Measurements from ENCODE around the gene FAM107B. TPM values are rescaled to one million over a fixed set of nuclear protein-coding genes. Genes with fewer than 3 reads are reported as not detected.

FAM107B gene
- total RNA-seq = 10 to 100 TPM; 28.5 to 58.1 TPM
- 10 to 100 TPM; 24.9 to 33.2 TPM for polyA plus RNA-seq

DNA sequence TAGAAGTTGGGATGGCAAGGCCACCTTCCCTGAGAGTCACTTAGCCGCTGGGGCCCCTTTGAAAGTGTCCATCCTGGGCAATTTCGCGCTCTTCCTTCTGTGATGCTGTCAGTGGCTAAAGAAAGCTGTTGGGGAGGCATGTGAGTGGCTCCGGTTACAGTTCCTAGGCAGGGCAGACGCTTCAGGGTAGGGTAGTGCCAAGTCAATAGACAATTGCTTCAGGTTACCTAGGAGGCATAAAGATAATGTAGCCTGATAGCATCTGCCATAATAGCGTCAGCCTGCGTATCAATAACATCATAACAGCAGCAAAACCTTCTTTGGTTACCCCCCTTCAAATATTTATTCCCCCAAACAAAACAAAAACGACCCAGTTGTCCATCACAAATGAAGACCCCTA lies at the start of gene FAM107B:
FAM107B (minus strand) TSS at position 101 of the 400 bp plus-strand sequence. CDS start 234 bp downstream, outside the sequence.
- Histone ChIP-seq H3K4me1 (ENCODE audit: control insufficient read depth in 4 of 4, insufficient read depth in 4 of 4, low read length in 3 of 4) (peaks cover 0 to 3% (median 0%) of the 10 kb centered on the region in 4 donors), H3K27ac (ENCODE audit: low read depth in 1 of 2, low read length in 2 of 2) (peak within 1 kb of the TSS in 1 of 2 donors; percentile 31), H3K27me3 (ENCODE audit: control insufficient read depth in 4 of 4, insufficient read depth in 4 of 4, low read length in 3 of 4) (no peaks in the 10 kb centered on the region), H3K9ac (ENCODE audit: low read depth in 1 of 2, low read length in 2 of 2) (no peak within 1 kb of the TSS), H3K4me3 (ENCODE audit: low read depth in 1 of 3, low read length in 3 of 3) (no peak within 1 kb of the TSS), H3K36me3 (ENCODE audit: control insufficient read depth in 4 of 4, insufficient read depth in 3 of 4, low read depth in 1 of 4, low read length in 3 of 4) (no peaks in the 10 kb centered on the region), H3K9me3 (ENCODE audit: control insufficient read depth in 4 of 4, low read length in 3 of 4) (no peaks in the 10 kb centered on the region)
- DNase-seq (ENCODE audit: low spot score) = no peak
- no peak for TF ChIP-seq EGR1 (IDR thresholded peaks at IDR 0.05; ENCODE audit: low read depth in 2 of 2)
- TF ChIP-seq NR2F2 (IDR thresholded peaks at IDR 0.05) = no peak
- no peak for TF ChIP-seq JUND (IDR thresholded peaks at IDR 0.05)
- no peak for TF ChIP-seq HNF4A (conservative IDR thresholded peaks at IDR 0.05)
- TF ChIP-seq YY1 (IDR thresholded peaks at IDR 0.05) = no peak
- TF ChIP-seq, protein P1, sequence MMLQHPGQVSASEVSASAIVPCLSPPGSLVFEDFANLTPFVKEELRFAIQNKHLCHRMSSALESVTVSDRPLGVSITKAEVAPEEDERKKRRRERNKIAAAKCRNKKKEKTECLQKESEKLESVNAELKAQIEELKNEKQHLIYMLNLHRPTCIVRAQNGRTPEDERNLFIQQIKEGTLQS (IDR thresholded peaks at IDR 0.05) = no peak
- TF ChIP-seq, protein P2, sequence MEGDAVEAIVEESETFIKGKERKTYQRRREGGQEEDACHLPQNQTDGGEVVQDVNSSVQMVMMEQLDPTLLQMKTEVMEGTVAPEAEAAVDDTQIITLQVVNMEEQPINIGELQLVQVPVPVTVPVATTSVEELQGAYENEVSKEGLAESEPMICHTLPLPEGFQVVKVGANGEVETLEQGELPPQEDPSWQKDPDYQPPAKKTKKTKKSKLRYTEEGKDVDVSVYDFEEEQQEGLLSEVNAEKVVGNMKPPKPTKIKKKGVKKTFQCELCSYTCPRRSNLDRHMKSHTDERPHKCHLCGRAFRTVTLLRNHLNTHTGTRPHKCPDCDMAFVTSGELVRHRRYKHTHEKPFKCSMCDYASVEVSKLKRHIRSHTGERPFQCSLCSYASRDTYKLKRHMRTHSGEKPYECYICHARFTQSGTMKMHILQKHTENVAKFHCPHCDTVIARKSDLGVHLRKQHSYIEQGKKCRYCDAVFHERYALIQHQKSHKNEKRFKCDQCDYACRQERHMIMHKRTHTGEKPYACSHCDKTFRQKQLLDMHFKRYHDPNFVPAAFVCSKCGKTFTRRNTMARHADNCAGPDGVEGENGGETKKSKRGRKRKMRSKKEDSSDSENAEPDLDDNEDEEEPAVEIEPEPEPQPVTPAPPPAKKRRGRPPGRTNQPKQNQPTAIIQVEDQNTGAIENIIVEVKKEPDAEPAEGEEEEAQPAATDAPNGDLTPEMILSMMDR (IDR thresholded peaks at IDR 0.05; ENCODE audit: low read depth, low read length, missing input control) = no peak
- no peak for TF ChIP-seq TAF1 (conservative IDR thresholded peaks at IDR 0.05)
- TF ChIP-seq FOXA1 (IDR thresholded peaks at IDR 0.05) = no peak
- no peak for TF ChIP-seq HNF4G (IDR thresholded peaks at IDR 0.05)
- no peak for TF ChIP-seq GABPA (IDR thresholded peaks at IDR 0.05 in 1 of 2, conservative IDR thresholded peaks at IDR 0.05 in 1 of 2)
- no peak for TF ChIP-seq SP1 (IDR thresholded peaks at IDR 0.05)
- no peak for TF ChIP-seq RAD21 (IDR thresholded peaks at IDR 0.05)
- TF ChIP-seq, protein P3, sequence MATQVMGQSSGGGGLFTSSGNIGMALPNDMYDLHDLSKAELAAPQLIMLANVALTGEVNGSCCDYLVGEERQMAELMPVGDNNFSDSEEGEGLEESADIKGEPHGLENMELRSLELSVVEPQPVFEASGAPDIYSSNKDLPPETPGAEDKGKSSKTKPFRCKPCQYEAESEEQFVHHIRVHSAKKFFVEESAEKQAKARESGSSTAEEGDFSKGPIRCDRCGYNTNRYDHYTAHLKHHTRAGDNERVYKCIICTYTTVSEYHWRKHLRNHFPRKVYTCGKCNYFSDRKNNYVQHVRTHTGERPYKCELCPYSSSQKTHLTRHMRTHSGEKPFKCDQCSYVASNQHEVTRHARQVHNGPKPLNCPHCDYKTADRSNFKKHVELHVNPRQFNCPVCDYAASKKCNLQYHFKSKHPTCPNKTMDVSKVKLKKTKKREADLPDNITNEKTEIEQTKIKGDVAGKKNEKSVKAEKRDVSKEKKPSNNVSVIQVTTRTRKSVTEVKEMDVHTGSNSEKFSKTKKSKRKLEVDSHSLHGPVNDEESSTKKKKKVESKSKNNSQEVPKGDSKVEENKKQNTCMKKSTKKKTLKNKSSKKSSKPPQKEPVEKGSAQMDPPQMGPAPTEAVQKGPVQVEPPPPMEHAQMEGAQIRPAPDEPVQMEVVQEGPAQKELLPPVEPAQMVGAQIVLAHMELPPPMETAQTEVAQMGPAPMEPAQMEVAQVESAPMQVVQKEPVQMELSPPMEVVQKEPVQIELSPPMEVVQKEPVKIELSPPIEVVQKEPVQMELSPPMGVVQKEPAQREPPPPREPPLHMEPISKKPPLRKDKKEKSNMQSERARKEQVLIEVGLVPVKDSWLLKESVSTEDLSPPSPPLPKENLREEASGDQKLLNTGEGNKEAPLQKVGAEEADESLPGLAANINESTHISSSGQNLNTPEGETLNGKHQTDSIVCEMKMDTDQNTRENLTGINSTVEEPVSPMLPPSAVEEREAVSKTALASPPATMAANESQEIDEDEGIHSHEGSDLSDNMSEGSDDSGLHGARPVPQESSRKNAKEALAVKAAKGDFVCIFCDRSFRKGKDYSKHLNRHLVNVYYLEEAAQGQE (IDR thresholded peaks at IDR 0.05) = no peak
- TF ChIP-seq, protein P4, sequence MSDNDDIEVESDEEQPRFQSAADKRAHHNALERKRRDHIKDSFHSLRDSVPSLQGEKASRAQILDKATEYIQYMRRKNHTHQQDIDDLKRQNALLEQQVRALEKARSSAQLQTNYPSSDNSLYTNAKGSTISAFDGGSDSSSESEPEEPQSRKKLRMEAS (IDR thresholded peaks at IDR 0.05) = no peak
- WGBS = 91% methylated on average over 8 of the region's 8 CpGs

DNA sequence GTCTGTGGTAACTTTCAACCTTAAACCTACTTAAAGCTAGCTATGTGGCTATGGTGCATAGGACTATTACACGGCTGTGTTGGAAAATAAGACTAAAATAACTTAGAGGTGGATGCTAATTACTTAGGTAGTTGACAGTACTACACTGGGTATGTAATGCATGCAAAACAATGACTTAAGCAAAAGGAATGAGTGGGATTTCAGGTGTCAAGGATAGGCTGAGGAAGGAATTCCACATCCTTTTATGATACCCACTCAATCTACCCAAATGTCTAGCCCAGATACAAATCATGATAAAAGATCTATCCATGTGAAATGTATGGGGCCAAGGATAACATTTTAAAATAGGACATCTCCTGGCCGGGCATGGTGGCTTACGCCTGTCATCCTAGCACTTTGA lies 49.3 kb upstream of the FAM107B start:
- Histone ChIP-seq H3K27me3 (ENCODE audit: control insufficient read depth in 4 of 4, insufficient read depth in 4 of 4, low read length in 3 of 4) (no peaks in the 10 kb centered on the region), H3K9ac (ENCODE audit: low read depth in 1 of 2, low read length in 2 of 2) (no peak overlapping the region), H3K36me3 (ENCODE audit: control insufficient read depth in 4 of 4, insufficient read depth in 3 of 4, low read depth in 1 of 4, low read length in 3 of 4) (no peaks in the 10 kb centered on the region), H3K4me1 (ENCODE audit: control insufficient read depth in 4 of 4, insufficient read depth in 4 of 4, low read length in 3 of 4) (no peaks in the 10 kb centered on the region), H3K4me3 (ENCODE audit: low read depth in 1 of 3, low read length in 3 of 3) (no peak overlapping the region), H3K27ac (ENCODE audit: low read depth in 1 of 2, low read length in 2 of 2) (no peak overlapping the region), H3K9me3 (ENCODE audit: control insufficient read depth in 4 of 4, low read length in 3 of 4) (no peaks in the 10 kb centered on the region)
- WGBS = 95% methylated on average over 3 of the region's 3 CpGs
- no peak for DNase-seq (ENCODE audit: low spot score)
- TF ChIP-seq FOXA2 (IDR thresholded peaks at IDR 0.05) (no peak), RAD21 (IDR thresholded peaks at IDR 0.05) (no peak), GABPA (IDR thresholded peaks at IDR 0.05 in 1 of 2, conservative IDR thresholded peaks at IDR 0.05 in 1 of 2) (no peak), TAF1 (conservative IDR thresholded peaks at IDR 0.05) (no peak), HNF4G (IDR thresholded peaks at IDR 0.05) (no peak), HNF4A (conservative IDR thresholded peaks at IDR 0.05) (no peak), YY1 (IDR thresholded peaks at IDR 0.05) (no peak), EGR1 (IDR thresholded peaks at IDR 0.05; ENCODE audit: low read depth in 2 of 2) (no peak), NR2F2 (IDR thresholded peaks at IDR 0.05) (no peak), RXRA (IDR thresholded peaks at IDR 0.05) (no peak), JUND (IDR thresholded peaks at IDR 0.05) (no peak), SP1 (IDR thresholded peaks at IDR 0.05) (no peak), FOXA1 (IDR thresholded peaks at IDR 0.05) (no peak)
- TF ChIP-seq, protein P4 (IDR thresholded peaks at IDR 0.05) = no peak
- TF ChIP-seq, protein P3 (IDR thresholded peaks at IDR 0.05) = no peak
- TF ChIP-seq, protein P1 (IDR thresholded peaks at IDR 0.05) = no peak
- TF ChIP-seq, protein P5, sequence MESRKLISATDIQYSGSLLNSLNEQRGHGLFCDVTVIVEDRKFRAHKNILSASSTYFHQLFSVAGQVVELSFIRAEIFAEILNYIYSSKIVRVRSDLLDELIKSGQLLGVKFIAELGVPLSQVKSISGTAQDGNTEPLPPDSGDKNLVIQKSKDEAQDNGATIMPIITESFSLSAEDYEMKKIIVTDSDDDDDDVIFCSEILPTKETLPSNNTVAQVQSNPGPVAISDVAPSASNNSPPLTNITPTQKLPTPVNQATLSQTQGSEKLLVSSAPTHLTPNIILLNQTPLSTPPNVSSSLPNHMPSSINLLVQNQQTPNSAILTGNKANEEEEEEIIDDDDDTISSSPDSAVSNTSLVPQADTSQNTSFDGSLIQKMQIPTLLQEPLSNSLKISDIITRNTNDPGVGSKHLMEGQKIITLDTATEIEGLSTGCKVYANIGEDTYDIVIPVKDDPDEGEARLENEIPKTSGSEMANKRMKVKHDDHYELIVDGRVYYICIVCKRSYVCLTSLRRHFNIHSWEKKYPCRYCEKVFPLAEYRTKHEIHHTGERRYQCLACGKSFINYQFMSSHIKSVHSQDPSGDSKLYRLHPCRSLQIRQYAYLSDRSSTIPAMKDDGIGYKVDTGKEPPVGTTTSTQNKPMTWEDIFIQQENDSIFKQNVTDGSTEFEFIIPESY (IDR thresholded peaks at IDR 0.05) = no peak
